Neural progenitor cell (in vitro differentiated cells): ENCODE data around the gene IGLON5. TPM values are rescaled to one million over a fixed set of nuclear protein-coding genes. Genes with fewer than 3 reads are reported as not detected.

Source experiments
- DNase-seq: peaks from one replicate; pipeline ENCODE4 v3.0.0-alpha.2; 2016; ENCODE audit warnings: low spot score
- H2AFZ ChIP-seq: fragments of 200-600 bp; sonication (generic); replicated peaks from 2 replicates; pipeline ENCODE4 v1.6.1; 2016; ENCODE audit warnings: antibody characterized with exemption
- H3F3A ChIP-seq: fragments of 200-600 bp; sonication (generic); 2 replicates; pipeline ENCODE4 v1.6.1; 2016; ENCODE audit warnings: antibody characterized with exemption, low read depth
- H3K27ac ChIP-seq: fragments of 200-600 bp; sonication (generic); 2 replicates; pipeline ENCODE4 v1.5.1; 2016; ENCODE audit warnings: mild to moderate bottlenecking
- H3K27me3 ChIP-seq: fragments of 200-600 bp; sonication (generic); 2 replicates; pipeline ENCODE4 v1.6.1; 2016; ENCODE audit warnings: mild to moderate bottlenecking, moderate library complexity
- H3K36me3 ChIP-seq: fragments of 200-600 bp; sonication (generic); 2 replicates; pipeline ENCODE4 v1.5.1; 2016
- H3K4me1 ChIP-seq: fragments of 200-600 bp; sonication (generic); 2 replicates; pipeline ENCODE4 v1.6.1; 2016; ENCODE audit warnings: mixed run types
- H3K4me2 ChIP-seq: fragments of 200-600 bp; sonication (generic); 2 replicates; pipeline ENCODE4 v1.6.1; 2016
- H3K4me3 ChIP-seq: fragments of 200-600 bp; sonication (generic); 2 replicates; pipeline ENCODE4 v1.5.1; 2016
- H3K79me2 ChIP-seq: fragments of 200-600 bp; sonication (generic); 2 replicates; pipeline ENCODE4 v1.6.1; 2016; ENCODE audit warnings: low read depth
- H3K9ac ChIP-seq: fragments of 200-600 bp; sonication (generic); 2 replicates; pipeline ENCODE4 v1.6.1; 2016
- H3K9me3 ChIP-seq: fragments of 200-600 bp; sonication (generic); 2 replicates; pipeline ENCODE4 v1.5.1; 2016; ENCODE audit warnings: low read depth
- H4K20me1 ChIP-seq: fragments of 200-600 bp; sonication (generic); 2 replicates; pipeline ENCODE4 v1.6.1; 2016; ENCODE audit warnings: low read depth
- H3K27ac Mint-ChIP-seq: 3 replicates; pipeline ENCODE4 v1.8.0; 2021; ENCODE audit warnings: mixed read lengths
- H3K27me3 Mint-ChIP-seq: 2 replicates; pipeline ENCODE4 v1.8.0; 2022; ENCODE audit warnings: low read depth, mild to moderate bottlenecking, inconsistent platforms, moderate library complexity, mixed read lengths; ENCODE audit not compliant: insufficient read depth
- H3K36me3 Mint-ChIP-seq: 3 replicates; pipeline ENCODE4 v1.8.0; 2021; ENCODE audit warnings: mixed read lengths
- H3K4me1 Mint-ChIP-seq: 3 replicates; pipeline ENCODE4 v1.8.0; 2021; ENCODE audit warnings: mixed read lengths
- H3K4me3 Mint-ChIP-seq: 3 replicates; pipeline ENCODE4 v1.8.0; 2021; ENCODE audit warnings: mild to moderate bottlenecking, moderate library complexity, mixed read lengths
- H3K9me3 Mint-ChIP-seq: 3 replicates; pipeline ENCODE4 v1.8.0; 2020; ENCODE audit warnings: mixed read lengths
- CTCF ChIP-seq: fragments of 200-600 bp; sonication (generic); IDR thresholded peaks from 2 replicates; pipeline ENCODE4 v1.5.1; 2017; ENCODE audit warnings: antibody characterized with exemption, mild to moderate bottlenecking
- EZH2 ChIP-seq: fragments of 200-600 bp; sonication (generic); IDR thresholded peaks from 2 replicates; pipeline ENCODE4 v1.6.1; 2017; ENCODE audit warnings: antibody characterized with exemption, mild to moderate bottlenecking, moderate library complexity
- EZH2phosphoT487 ChIP-seq: fragments of 200-600 bp; sonication (generic); IDR thresholded peaks from 2 replicates; pipeline ENCODE4 v1.6.1; 2017; ENCODE audit warnings: antibody characterized with exemption
- total RNA-seq: library from RNA; depleted of rRNA; stranded (reverse); fragments of >200 nt; gene quantifications from 2 replicates; pipeline ENCODE4 v1.2.3, GENCODE V29; 2015; ENCODE audit warnings: low replicate concordance

IGLON5 gene
- total RNA-seq, 1 donor from 2014 or later: 5.4 TPM

- no peak for DNase-seq
Measured at GRCh38 chr19:51325161-51325976, 13.9 kb downstream of the IGLON5 start.

GRCh38 chr19:51326216-51327065 is 15.0 kb downstream of the IGLON5 start:
- peaks cover 2% of the 10 kb centered on the region for H3K9me3 Mint-ChIP-seq
- no peak overlapping the region for H3K4me3 ChIP-seq

More at GRCh38 chr19:51325161-51325976, 13.9 kb downstream of the IGLON5 start:
- H3K36me3 Mint-ChIP-seq: peaks cover 15% of the 10 kb centered on the region
- no peak for TF ChIP-seq EZH2
- TF ChIP-seq CTCF: no peak
- TF ChIP-seq EZH2phosphoT487: no peak
- H3F3A ChIP-seq: no peaks in the 10 kb centered on the region
- H3K9ac ChIP-seq: no peak overlapping the region
- no peak overlapping the region for H3K4me3 Mint-ChIP-seq
- peaks cover 7% of the 10 kb centered on the region for H3K27me3 ChIP-seq
- H3K9me3 ChIP-seq: no peaks in the 10 kb centered on the region
- H4K20me1 ChIP-seq: no peaks in the 10 kb centered on the region
- H3K4me2 ChIP-seq: no peak overlapping the region
- no peaks in the 10 kb centered on the region for H3K4me1 ChIP-seq
- peaks cover 7% of the 10 kb centered on the region for H3K27me3 Mint-ChIP-seq
- no peaks in the 10 kb centered on the region for H3K79me2 ChIP-seq
- H3K36me3 ChIP-seq: no peaks in the 10 kb centered on the region
- peaks cover 9% of the 10 kb centered on the region for H3K4me1 Mint-ChIP-seq
- H3K27ac ChIP-seq: no peak overlapping the region
- no peak overlapping the region for H3K4me3 ChIP-seq
- no peak overlapping the region for H3K27ac Mint-ChIP-seq
- peaks cover 2% of the 10 kb centered on the region for H3K9me3 Mint-ChIP-seq
- no peak overlapping the region for H2AFZ ChIP-seq

More at GRCh38 chr19:51326216-51327065, 15.0 kb downstream of the IGLON5 start:
- no peak overlapping the region for H3K27ac ChIP-seq
- H4K20me1 ChIP-seq: no peaks in the 10 kb centered on the region
- Mint-ChIP-seq H3K4me1 (peaks cover 2% of the 10 kb centered on the region), H3K27me3 (peaks cover 9% of the 10 kb centered on the region), H3K36me3 (peaks cover 20% of the 10 kb centered on the region), H3K27ac (no peak overlapping the region), H3K4me3 (peak overlapping the region; percentile 35)
- H3K4me2 ChIP-seq: no peak overlapping the region
- H3K36me3 ChIP-seq: no peaks in the 10 kb centered on the region
- peaks cover 7% of the 10 kb centered on the region for H3K27me3 ChIP-seq
- no peaks in the 10 kb centered on the region for H3K4me1 ChIP-seq
- H2AFZ ChIP-seq: no peak overlapping the region
- no peaks in the 10 kb centered on the region for H3K79me2 ChIP-seq
- no peak for DNase-seq
- no peaks in the 10 kb centered on the region for H3K9me3 ChIP-seq
- no peak for TF ChIP-seq CTCF
- H3F3A ChIP-seq: no peaks in the 10 kb centered on the region
- H3K9ac ChIP-seq: no peak overlapping the region
